ENCODE measurements around the gene FAR1. TPM values are rescaled to one million over a fixed set of nuclear protein-coding genes. Genes with fewer than 3 reads are reported as not detected.

The FAR1 gene
- total RNA-seq, 4 donors from 2014 or later = 9.8 to 29.0 (median 16.4) TPM

- no peak for TF ChIP-seq CTCF (IDR thresholded peaks at IDR 0.05)
- TF ChIP-seq EP300 (IDR thresholded peaks at IDR 0.05) = no peak
- TF ChIP-seq POLR2AphosphoS5 (IDR thresholded peaks at IDR 0.05) = no peak
- no peak for TF ChIP-seq POLR2A (IDR thresholded peaks at IDR 0.05)
- WGBS = 92% methylated on average over 2 of the region's 2 CpGs
- H3K4me1 ChIP-seq = no peaks in the 10 kb centered on the region
- no peaks in the 10 kb centered on the region for H3K27me3 ChIP-seq
- no peaks in the 10 kb centered on the region for H3K9me3 ChIP-seq
- peaks cover 27% of the 10 kb centered on the region for H3K36me3 ChIP-seq
- no peak overlapping the region for H3K4me3 ChIP-seq
- H3K27ac ChIP-seq = no peak overlapping the region
- DNase-seq (ENCODE audit: low spot score in 2 of 2) = no peak
Observed at GRCh38 chr11:13699041-13699440, 30.6 kb downstream of the FAR1 start.

GRCh38 chr11:13699870-13700269 lies 31.4 kb downstream of the FAR1 start:
- Histone ChIP-seq H3K9me3 (no peaks in the 10 kb centered on the region), H3K27ac (no peak overlapping the region), H3K4me1 (no peaks in the 10 kb centered on the region), H3K4me3 (no peak overlapping the region), H3K36me3 (peaks cover 27% of the 10 kb centered on the region), H3K27me3 (no peaks in the 10 kb centered on the region)
- DNase-seq (ENCODE audit: low spot score in 2 of 2) = no peak
- no peak for TF ChIP-seq POLR2AphosphoS5 (IDR thresholded peaks at IDR 0.05)
- no peak for TF ChIP-seq CTCF (IDR thresholded peaks at IDR 0.05)
- TF ChIP-seq EP300 (IDR thresholded peaks at IDR 0.05) = no peak
- TF ChIP-seq POLR2A (IDR thresholded peaks at IDR 0.05) = no peak
- WGBS = 97% methylated on average over 1 of the region's 1 CpG

GRCh38 chr11:13701506-13701905 lies 33.0 kb downstream of the FAR1 start:
- Histone ChIP-seq H3K4me1 (no peaks in the 10 kb centered on the region), H3K36me3 (peaks cover 14% of the 10 kb centered on the region), H3K27ac (no peak overlapping the region), H3K4me3 (no peak overlapping the region), H3K9me3 (no peaks in the 10 kb centered on the region), H3K27me3 (no peaks in the 10 kb centered on the region)
- DNase-seq (ENCODE audit: low spot score in 2 of 2) = no peak
- WGBS = 80% methylated on average over 2 of the region's 2 CpGs
- TF ChIP-seq POLR2A (IDR thresholded peaks at IDR 0.05) = no peak
- TF ChIP-seq EP300 (IDR thresholded peaks at IDR 0.05) = no peak
- no peak for TF ChIP-seq POLR2AphosphoS5 (IDR thresholded peaks at IDR 0.05)

GRCh38 chr11:13702071-13702470 lies 33.6 kb downstream of the FAR1 start:
- H3K27me3 ChIP-seq = no peaks in the 10 kb centered on the region
- peaks cover 10% of the 10 kb centered on the region for H3K36me3 ChIP-seq
- no peak overlapping the region for H3K27ac ChIP-seq
- DNase-seq (ENCODE audit: low spot score in 2 of 2) = no peak
- no peaks in the 10 kb centered on the region for H3K4me1 ChIP-seq
- H3K4me3 ChIP-seq = no peak overlapping the region
- TF ChIP-seq POLR2AphosphoS5 (IDR thresholded peaks at IDR 0.05) (no peak), CTCF (IDR thresholded peaks at IDR 0.05) (no peak), EP300 (IDR thresholded peaks at IDR 0.05) (no peak), POLR2A (IDR thresholded peaks at IDR 0.05) (no peak)
- no peaks in the 10 kb centered on the region for H3K9me3 ChIP-seq

GRCh38 chr11:13705710-13706109 lies 37.2 kb downstream of the FAR1 start:
- Histone ChIP-seq H3K27ac (no peak overlapping the region), H3K4me1 (no peaks in the 10 kb centered on the region), H3K4me3 (no peak overlapping the region), H3K27me3 (no peaks in the 10 kb centered on the region), H3K9me3 (no peaks in the 10 kb centered on the region), H3K36me3 (peaks cover 32% of the 10 kb centered on the region)
- TF ChIP-seq POLR2AphosphoS5 (IDR thresholded peaks at IDR 0.05) (no peak), POLR2A (IDR thresholded peaks at IDR 0.05) (no peak), EP300 (IDR thresholded peaks at IDR 0.05) (no peak), CTCF (IDR thresholded peaks at IDR 0.05) (no peak)
- no peak for DNase-seq (ENCODE audit: low spot score in 2 of 2)

GRCh38 chr11:13713982-13714381 lies 45.5 kb downstream of the FAR1 start:
- TF ChIP-seq CTCF (IDR thresholded peaks at IDR 0.05) (no peak), POLR2AphosphoS5 (IDR thresholded peaks at IDR 0.05) (no peak), EP300 (IDR thresholded peaks at IDR 0.05) (no peak), POLR2A (IDR thresholded peaks at IDR 0.05) (no peak)
- no peak for DNase-seq (ENCODE audit: low spot score in 2 of 2)
- Histone ChIP-seq H3K9me3 (no peaks in the 10 kb centered on the region), H3K27me3 (no peaks in the 10 kb centered on the region), H3K4me3 (no peak overlapping the region), H3K27ac (no peak overlapping the region), H3K36me3 (peaks cover 50% of the 10 kb centered on the region), H3K4me1 (no peaks in the 10 kb centered on the region)
- WGBS = 97% methylated on average over 2 of the region's 2 CpGs
